Pulmonary artery endothelial cell (primary cell): ENCODE data around the gene DCAF10. TPM values are rescaled to one million over a fixed set of nuclear protein-coding genes. Genes with fewer than 3 reads are reported as not detected.
A peak's percentile ranks its signal among the peaks of the same experiment; 100 is the strongest.
"Not testable (repeated sequence)": the region's sequence is repeated elsewhere in the genome, so short reads cannot be mapped to it uniquely, and the experiment has no call there.

Experiments used
- DNase-seq: peaks from one replicate; pipeline ENCODE4 v3.0.0-alpha.2; 2011; ENCODE audit warnings: low read depth, low spot score
- total RNA-seq: library from RNA; depleted of rRNA; stranded (reverse); fragments of >200 nt; gene quantifications from 2 replicates; pipeline ENCODE4 v1.2.3, GENCODE V29; 2014

The DCAF10 gene
- total RNA-seq, 1 donor from 2014 or later: 21.0 TPM

- no peak for DNase-seq
These were observed 69.6 kb downstream of the DCAF10 start for GRCh38 chr9:37870081-37870798.

- no peak for DNase-seq
These were observed 70.2 kb downstream of the DCAF10 start for GRCh38 chr9:37870799-37871176.

- no peak for DNase-seq
These were observed 73.4 kb downstream of the DCAF10 start for GRCh38 chr9:37873955-37874354.

- no peak for DNase-seq
These were observed 75.8 kb downstream of the DCAF10 start for GRCh38 chr9:37876376-37876775.

- DNase-seq: no peak
These were observed 80.4 kb downstream of the DCAF10 start for GRCh38 chr9:37880916-37881479.

GRCh38 chr9:37887977-37888583 is 87.5 kb downstream of the DCAF10 start:
- DNase-seq: not testable (repeated sequence)

- DNase-seq: no peak
These were observed 88.9 kb downstream of the DCAF10 start for GRCh38 chr9:37889536-37889935.

- not testable (repeated sequence) for DNase-seq
These were observed 90.4 kb downstream of the DCAF10 start for GRCh38 chr9:37891042-37891441.

GRCh38 chr9:37892063-37892462 is 91.5 kb downstream of the DCAF10 start:
- DNase-seq: no peak

GRCh38 chr9:37897665-37898064 is 97.1 kb downstream of the DCAF10 start:
- no peak for DNase-seq

- DNase-seq: no peak
These were observed 98.4 kb downstream of the DCAF10 start for GRCh38 chr9:37899041-37899440.

- DNase-seq: no peak
These were observed 101.5 kb downstream of the DCAF10 start for GRCh38 chr9:37902131-37902530.

GRCh38 chr9:37902796-37903646 is 102.4 kb downstream of the DCAF10 start:
- no peak for DNase-seq

- peak; percentile 69 for DNase-seq
These were observed 103.2 kb downstream of the DCAF10 start, which contains the start of gene SLC25A51 for GRCh38 chr9:37903647-37904444. Gene SLC25A51 (minus strand): TSS chr9:37904127. CDS start chr9:37888550, 15,577 bp downstream.

GRCh38 chr9:37904445-37905130 is 104.0 kb downstream of the DCAF10 start:
- no peak for DNase-seq

GRCh38 chr9:37905131-37905505 is 104.5 kb downstream of the DCAF10 start:
- no peak for DNase-seq

GRCh38 chr9:37905776-37906175 is 105.2 kb downstream of the DCAF10 start:
- no peak for DNase-seq

- no peak for DNase-seq
These were observed 106.0 kb downstream of the DCAF10 start for GRCh38 chr9:37906312-37907239.

- no peak for DNase-seq
These were observed 107.7 kb downstream of the DCAF10 start for GRCh38 chr9:37908283-37908682.
